ENCODE results near the gene IQGAP3. TPM values are rescaled to one million over a fixed set of nuclear protein-coding genes. Genes with fewer than 3 reads are reported as not detected.

Gene IQGAP3
- total RNA-seq, 1 donor from 2014 or later = 43.1 TPM

GRCh38 chr1:156565519-156565918 is 6.8 kb downstream of the IQGAP3 start:
- peaks cover 26% of the 10 kb centered on the region for H3K36me3 Mint-ChIP-seq (ENCODE audit: low read depth)
- TF ChIP-seq CTCF (conservative IDR thresholded peaks at IDR 0.05) = no peak
- no peaks in the 10 kb centered on the region for H3K9me3 Mint-ChIP-seq
- no peaks in the 10 kb centered on the region for H3K27me3 Mint-ChIP-seq (ENCODE audit: low read depth)
- no peak overlapping the region for H3K27ac Mint-ChIP-seq (ENCODE audit: unreplicated experiment)
- DNase-seq (ENCODE audit: low read depth, low spot score) = no peak
- no peaks in the 10 kb centered on the region for H3K4me1 Mint-ChIP-seq
- H3K4me3 Mint-ChIP-seq = no peak overlapping the region

GRCh38 chr1:156560585-156561163 is 11.7 kb downstream of the IQGAP3 start:
- no peak for TF ChIP-seq CTCF (conservative IDR thresholded peaks at IDR 0.05)
- H3K27ac Mint-ChIP-seq (ENCODE audit: unreplicated experiment) = peak overlapping the region; percentile 29
- no peaks in the 10 kb centered on the region for H3K9me3 Mint-ChIP-seq
- H3K4me1 Mint-ChIP-seq = no peaks in the 10 kb centered on the region
- peaks cover 20% of the 10 kb centered on the region for H3K36me3 Mint-ChIP-seq (ENCODE audit: low read depth)
- H3K27me3 Mint-ChIP-seq (ENCODE audit: low read depth) = no peaks in the 10 kb centered on the region
- H3K4me3 Mint-ChIP-seq = no peak overlapping the region
- DNase-seq (ENCODE audit: low read depth, low spot score) = no peak

GRCh38 chr1:156559797-156560385 is 12.5 kb downstream of the IQGAP3 start:
- Mint-ChIP-seq H3K27me3 (ENCODE audit: low read depth) (no peaks in the 10 kb centered on the region), H3K27ac (ENCODE audit: unreplicated experiment) (no peak overlapping the region), H3K9me3 (no peaks in the 10 kb centered on the region), H3K4me3 (no peak overlapping the region), H3K36me3 (ENCODE audit: low read depth) (peaks cover 16% of the 10 kb centered on the region), H3K4me1 (no peaks in the 10 kb centered on the region)
- no peak for DNase-seq (ENCODE audit: low read depth, low spot score)
- no peak for TF ChIP-seq CTCF (conservative IDR thresholded peaks at IDR 0.05)

- H3K27ac Mint-ChIP-seq (ENCODE audit: unreplicated experiment) = no peak overlapping the region
- no peak for TF ChIP-seq CTCF (conservative IDR thresholded peaks at IDR 0.05)
- no peaks in the 10 kb centered on the region for H3K9me3 Mint-ChIP-seq
- no peak for DNase-seq (ENCODE audit: low read depth, low spot score)
- H3K4me3 Mint-ChIP-seq = no peak overlapping the region
- H3K27me3 Mint-ChIP-seq (ENCODE audit: low read depth) = no peaks in the 10 kb centered on the region
- H3K4me1 Mint-ChIP-seq = no peaks in the 10 kb centered on the region
- peaks cover 12% of the 10 kb centered on the region for H3K36me3 Mint-ChIP-seq (ENCODE audit: low read depth)
Observed at GRCh38 chr1:156559086-156559796, 13.1 kb downstream of the IQGAP3 start.

DNA sequence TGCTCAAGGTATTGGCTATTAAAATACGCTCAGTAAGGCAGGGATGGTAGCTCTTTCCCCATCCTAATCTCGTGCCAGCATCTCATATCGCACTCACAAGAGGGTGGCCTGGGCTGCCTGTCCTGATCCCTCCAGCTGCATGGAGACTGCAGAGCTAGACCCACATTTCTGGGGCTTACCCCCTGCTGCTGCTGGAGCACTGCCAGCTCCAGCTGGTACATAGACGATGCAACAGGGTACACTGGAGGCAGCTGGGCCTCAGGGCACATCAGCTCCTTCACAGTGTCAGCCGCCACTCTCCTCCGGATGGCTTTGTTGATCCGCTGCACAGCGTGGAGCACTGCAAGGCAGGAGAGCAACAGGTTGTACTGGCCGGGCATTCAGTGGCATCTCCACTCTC is 16.0 kb downstream of the IQGAP3 start:
- no peak for DNase-seq (ENCODE audit: low read depth, low spot score)
- no peaks in the 10 kb centered on the region for H3K4me1 Mint-ChIP-seq
- H3K4me3 Mint-ChIP-seq = no peak overlapping the region
- H3K27me3 Mint-ChIP-seq (ENCODE audit: low read depth) = no peaks in the 10 kb centered on the region
- H3K9me3 Mint-ChIP-seq = no peaks in the 10 kb centered on the region
- no peak overlapping the region for H3K27ac Mint-ChIP-seq (ENCODE audit: unreplicated experiment)
- TF ChIP-seq CTCF (conservative IDR thresholded peaks at IDR 0.05) = no peak
- H3K36me3 Mint-ChIP-seq (ENCODE audit: low read depth) = peaks cover 9% of the 10 kb centered on the region

Measured in neural crest cell (in vitro differentiated cells).